Kasumi-1 (cell line): ENCODE results near the gene ARL5B.

Source experiments
- DNase-seq, 2 experiments: peaks; one replicate each; lab custom pipeline; 2025; lab: John Stamatoyannopoulos, UW

Gene ARL5B

GRCh38 chr10:18703521-18703920, 44.3 kb downstream of the ARL5B start:
- DNase-seq, result no peak

GRCh38 chr10:18710201-18710653, 51.0 kb downstream of the ARL5B start:
- DNase-seq, result no peak

- DNase-seq, result peak; percentile 38 to 65
Measured at GRCh38 chr10:18713077-18713476, 53.8 kb downstream of the ARL5B start.

GRCh38 chr10:18718991-18719390, 59.8 kb downstream of the ARL5B start:
- DNase-seq, result no peak

GRCh38 chr10:18719811-18720210, 60.6 kb downstream of the ARL5B start:
- DNase-seq, result no peak

GRCh38 chr10:18721067-18721466, 61.8 kb downstream of the ARL5B start:
- no peak for DNase-seq

GRCh38 chr10:18723801-18724200, 64.6 kb downstream of the ARL5B start:
- DNase-seq, result no peak
